Kasumi-1 (cell line): ENCODE measurements around the gene CAPN2.
"Not testable (repeated sequence)": the region's sequence is repeated elsewhere in the genome, so short reads cannot be mapped to it uniquely, and the experiment has no call there.

Source experiments
- DNase-seq, 2 experiments: peaks; one replicate each; lab custom pipeline; 2025; lab: John Stamatoyannopoulos, UW

CAPN2 gene

DNA sequence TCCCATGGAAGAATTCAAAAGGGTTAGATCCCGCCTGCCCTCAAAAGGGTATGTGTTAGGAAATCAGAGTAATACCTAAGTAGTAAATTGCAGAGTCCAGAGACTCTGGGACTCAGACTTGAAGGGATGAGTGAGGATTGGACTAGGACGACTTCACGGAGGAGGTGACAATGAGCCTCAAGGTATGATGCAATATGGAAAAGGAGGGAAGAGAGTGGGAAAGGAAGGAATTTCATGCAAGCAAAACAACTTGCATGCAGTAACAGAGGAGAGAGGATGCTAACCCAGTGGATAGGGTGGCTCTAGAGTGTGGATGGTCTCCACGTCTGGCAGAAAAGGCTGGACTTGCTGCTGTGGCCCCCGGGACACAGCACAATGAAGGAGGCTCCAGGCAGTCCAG is 4.8 kb downstream of the CAPN2 start:
- DNase-seq, result no peak

DNA sequence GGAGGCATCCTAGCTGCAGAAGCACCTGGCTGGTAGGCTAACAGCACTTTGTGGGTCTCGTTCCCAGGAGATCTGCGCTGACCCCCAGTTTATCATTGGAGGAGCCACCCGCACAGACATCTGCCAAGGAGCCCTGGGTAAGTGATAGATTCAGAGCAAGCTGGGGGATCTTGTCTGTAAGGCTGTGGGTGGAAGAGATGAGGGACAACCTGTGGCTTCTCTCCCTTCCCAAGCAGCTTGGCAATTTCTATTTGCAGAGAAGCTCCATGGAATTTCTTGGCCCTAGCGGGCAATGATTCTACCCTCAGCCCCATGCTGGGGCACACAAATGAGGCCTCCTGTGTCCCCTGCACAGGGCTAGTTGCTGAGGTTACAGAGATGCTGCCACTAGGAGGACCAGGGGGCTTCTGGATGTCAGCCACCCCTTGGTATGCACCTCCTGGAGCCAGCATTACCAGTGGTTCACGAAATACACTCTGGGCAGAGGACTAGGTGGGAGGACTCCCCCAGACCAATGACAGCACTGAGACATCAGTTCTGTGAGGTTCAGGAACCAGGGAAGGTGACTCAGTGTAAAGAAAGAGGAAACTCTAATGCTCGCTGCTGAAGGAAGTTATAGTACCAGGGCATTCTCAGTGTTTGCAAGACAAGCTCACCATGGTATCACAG is 5.5 kb downstream of the CAPN2 start:
- peak; percentile 88 to 90 for DNase-seq

DNA sequence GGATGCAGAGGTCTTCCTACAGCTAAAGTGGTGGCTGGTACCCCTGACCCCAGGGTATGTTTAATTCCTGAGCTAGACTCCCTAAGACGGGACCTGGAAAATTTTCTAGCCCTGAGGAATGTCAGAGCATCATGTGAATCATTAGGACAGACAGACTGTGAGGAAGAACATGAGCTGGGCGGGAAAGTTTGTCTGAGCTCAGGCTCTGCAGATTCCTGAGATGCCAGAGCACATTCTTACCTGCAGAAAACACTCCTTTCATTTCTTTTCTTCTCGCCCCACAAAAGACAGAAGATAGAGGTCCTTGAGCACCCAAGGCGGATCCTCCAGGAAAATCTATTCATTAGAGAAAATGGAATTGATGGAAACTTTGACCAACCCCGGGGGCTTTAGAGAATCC is 6.5 kb downstream of the CAPN2 start:
- no peak for DNase-seq

DNA sequence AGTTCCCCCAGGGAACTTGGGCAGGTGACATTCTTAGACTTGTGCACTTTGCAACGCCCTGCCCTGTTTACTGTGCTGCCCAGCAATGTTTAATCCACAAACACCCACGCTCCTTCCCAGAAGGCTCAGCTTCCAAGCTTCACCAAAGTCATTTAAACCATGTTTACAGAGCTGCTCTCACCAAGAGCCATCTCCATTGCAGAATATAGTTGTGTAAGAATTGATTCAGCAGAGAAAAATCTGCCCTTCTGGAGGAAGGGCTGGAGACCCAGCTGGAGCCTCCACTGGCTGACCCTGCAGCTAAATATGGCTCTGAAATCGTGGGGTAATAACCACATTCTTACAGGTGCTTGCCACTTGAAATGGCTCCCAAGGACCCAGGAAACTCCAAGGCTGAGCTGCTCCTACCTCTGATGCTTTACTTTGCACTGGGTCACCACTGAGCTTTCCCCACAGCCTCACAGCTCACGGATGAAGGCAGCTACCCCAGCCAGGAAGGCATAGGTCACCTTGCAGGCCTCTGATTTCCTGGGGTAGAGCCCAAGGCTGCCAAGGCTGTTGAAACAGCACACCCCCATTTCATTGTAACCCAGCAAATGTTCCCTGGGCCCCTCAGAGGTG is 8.7 kb downstream of the CAPN2 start:
- DNase-seq, result no peak

DNA sequence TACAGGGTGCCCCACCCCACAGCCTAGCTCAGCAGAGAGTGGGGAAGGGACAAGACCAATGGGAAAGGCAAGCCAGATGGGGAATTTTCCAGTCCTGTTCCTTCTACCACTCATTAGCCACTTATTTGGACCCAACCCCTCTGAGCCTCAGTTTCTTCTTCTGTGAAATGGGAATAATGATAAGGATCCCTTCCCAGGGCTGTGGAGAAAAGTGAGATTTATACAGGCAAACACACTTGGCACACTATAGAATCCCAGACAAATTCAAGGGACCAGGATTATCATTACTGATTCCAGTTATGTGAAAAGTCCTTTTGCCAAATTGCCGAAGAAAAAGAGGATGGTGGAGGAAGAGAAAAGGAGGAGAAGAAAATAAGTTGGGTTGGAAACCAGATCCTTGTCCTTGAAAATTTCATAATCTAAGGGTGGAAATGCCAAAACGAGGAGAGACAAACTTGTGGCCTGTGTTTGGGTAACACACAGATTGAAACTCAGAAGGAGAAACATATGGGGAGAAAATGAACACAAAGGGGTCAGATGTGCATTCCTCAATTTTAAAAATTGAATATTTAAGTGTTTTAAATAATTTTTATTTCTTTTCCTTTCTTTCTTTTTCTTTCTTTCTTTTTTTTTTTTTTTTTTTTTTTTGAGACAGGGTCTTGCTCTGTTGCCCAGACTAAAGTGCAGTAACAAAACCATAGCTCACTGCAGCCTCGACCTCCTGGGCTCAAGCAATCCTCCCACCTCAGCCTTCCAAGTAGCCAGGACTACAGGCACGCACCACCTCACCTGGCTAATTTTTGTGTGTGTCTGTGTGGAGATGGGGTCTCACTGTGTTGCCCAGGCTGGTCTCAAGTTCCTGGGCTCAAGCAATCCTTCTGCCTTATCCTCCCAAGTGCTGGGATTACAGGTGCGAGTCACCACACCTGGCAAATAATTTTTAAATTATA is 9.6 kb downstream of the CAPN2 start:
- DNase-seq, result no peak

DNA sequence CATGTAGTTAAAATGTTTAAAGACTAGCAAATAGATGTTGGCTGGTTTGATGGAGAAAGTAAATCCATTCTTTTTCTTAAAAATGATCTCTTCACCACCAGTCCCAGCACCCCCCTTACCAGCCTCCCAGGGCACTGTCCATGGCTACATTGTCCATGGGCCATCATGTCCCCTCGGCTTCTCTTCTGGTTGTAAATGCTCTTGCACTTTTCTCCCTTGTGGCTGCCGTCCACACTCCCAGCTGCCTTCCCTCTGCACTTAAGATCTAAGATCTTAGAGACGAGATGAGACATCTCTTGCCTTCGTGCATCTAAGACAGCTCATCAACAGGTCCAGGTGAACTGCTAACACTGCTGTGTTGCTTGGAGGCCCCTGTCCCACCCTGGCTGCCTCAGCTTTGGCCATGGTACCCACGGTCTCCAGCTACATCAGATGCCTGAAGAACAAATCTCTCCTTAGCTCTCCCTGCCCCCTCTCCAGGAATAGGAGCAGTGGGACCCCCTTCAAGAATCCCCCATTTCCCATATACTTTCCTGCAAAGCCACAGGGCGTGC is 11.1 kb downstream of the CAPN2 start:
- no peak for DNase-seq

DNA sequence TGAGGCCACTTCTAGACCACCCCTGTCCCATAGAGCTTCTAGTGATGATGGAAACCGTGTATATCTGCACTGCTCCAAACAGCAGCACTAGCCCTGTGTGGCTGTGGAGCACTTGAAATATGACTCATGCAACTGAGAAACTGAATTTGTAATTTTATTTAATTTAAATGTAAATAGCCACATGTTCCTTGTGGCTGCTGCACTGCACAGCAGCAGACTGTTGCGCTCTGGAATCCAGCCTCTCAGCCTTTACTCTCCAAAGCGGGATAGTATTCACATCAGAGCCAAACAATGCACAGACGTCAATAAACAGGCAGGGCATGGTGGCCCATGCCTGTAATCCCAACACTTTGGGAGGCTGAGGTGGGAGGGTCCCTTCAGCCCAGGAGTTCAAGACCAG is 12.0 kb downstream of the CAPN2 start:
- no peak for DNase-seq

DNA sequence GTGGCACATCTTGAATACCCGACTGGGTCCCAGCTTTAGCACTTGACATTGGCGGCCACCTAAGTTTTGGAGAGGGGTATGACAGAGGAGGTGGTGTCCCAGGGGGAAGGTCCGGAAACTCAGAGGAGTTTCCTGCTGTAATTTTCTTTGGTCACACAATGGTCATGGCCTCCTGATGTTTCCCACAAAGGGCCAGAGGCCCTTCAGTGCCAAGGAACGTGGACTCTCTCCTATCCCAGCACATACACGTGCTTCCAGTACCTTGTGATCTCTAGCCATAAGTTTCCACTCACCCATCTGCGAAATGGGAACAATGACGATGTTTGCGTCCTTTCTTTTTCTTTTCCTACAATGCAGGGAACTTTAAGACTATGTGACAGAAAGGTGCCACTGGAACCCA is 13.2 kb downstream of the CAPN2 start:
- no peak for DNase-seq

DNA sequence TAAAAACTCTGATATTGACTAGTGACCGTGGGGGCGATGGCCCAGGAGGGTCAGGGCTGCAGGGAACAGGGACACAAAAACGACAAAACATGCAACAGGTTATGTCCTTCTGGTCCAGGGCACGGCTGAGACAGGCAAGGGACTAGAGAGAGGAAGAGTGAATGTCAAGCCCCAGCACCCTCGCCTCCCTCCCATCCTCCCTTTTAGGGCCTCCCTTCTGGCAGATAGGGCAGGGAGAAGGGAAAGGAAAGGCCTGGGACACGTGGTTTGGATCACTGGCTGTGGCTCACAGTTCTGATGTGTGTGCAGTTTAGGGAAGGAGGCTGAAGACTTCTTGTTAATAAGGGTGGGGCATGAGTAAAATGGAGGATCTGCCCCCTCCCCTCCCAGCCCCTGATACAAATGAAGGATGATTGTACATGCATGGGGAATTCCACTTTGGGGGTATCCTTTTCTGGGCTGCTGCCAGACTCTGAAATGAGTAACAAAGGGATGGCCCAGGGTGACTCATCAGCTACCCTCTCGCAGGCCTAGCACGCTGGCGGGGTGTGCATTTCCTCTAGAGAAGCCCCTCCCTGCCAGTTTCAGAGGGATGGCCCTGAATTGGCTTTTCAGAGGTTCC is 14.2 kb downstream of the CAPN2 start:
- DNase-seq, result peak; percentile 90 to 93

DNA sequence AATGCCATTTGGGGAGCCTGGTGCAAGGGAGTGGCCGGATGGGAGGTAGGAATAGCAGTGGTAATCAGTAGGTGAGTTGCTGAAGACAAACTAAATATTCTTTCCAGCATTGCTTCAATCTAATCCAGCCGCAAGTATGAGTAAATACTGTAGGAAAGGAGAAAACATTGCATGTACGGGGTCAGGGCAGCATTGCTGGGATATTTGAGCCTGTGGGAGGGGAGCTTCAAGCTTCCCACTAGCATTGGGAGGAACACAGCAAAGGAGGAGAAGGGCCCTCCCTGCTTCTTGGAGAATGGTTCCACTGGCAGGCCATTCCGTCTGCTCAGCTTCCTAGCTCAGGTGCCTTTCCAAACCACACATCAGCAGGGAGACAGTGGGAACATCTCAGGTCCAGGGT is 15.2 kb downstream of the CAPN2 start:
- DNase-seq, result no peak

DNA sequence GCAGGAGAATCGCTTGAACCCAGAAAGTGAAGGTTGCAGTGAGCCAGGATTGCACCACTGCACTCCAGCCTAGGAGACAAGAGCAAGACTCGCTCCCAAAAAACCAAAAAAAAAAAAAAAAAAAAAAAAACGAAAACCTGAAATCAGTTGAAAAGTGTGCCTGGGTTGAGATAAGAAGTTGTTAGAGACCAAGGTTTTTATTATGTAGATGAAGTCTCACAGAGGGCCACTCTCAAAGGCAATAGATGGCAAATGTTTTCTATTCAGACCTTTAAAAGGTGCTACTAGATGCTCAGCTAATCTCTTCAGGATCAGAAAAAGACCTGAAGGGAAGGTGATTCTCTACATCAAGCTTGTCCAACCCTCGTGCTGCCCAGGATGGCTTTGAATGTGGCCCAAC is 17.6 kb downstream of the CAPN2 start:
- no peak for DNase-seq

DNA sequence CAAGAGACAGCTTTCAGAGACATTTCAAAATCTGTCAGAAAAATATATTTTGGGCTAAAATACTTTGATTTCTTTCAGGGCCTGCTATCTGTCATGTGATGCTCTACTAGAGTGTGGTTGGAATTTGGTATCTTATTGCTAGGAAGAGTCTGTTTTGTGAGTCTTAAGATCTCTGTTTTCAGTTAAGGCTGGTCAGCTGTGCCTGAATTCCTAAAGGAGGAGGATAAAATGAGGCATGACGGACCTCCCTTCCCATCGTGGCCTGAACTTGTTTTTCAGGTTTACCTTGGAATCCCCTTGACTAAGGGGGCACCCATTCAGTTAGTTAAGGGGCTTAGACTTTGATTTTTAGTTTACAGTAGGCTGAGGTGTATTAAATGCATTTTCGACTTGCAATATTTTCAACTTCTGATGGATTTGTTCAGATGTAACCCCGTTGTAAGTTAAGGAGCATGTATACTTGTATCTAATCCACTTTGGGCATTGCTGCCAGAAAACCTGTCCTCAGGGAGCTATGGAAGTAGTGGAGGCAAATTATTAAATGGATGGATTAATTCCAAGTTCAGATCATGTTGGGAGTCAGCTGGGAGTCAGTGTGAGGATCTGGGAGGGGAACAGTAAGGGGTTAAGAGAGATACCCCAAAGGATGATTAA is 18.3 kb downstream of the CAPN2 start:
- DNase-seq, result no peak

DNA sequence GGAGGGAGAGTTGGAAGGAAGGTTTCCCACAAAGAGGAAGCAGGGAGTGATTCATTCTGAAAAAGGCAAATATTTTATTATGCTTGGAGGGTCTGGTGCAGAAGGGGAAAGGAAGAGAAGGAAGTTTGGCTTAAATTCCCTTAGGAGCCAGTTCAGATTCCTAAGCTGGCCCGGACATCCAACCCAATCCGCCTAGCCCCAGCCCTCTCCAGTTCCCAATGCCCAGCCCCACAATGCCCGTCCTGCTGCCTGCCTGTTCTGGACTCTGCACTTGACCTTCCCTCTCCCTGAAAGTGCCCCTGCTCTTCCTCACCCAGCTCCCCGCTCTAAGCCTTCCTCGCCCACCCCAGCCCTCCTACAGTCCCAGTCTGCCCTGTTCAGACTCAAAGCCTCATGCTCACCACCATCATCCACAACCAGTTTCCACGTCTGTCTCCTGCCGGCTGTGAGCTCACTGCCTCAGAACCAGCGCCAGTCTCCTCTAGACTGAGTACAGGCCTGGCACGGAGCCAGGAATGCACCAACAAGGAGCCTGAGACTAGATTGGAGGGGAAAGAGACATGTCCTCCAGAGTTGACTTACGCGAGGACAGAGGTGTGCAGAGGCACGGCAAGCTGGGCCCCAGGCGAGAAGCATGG is 18.9 kb downstream of the CAPN2 start:
- DNase-seq, result no peak

DNA sequence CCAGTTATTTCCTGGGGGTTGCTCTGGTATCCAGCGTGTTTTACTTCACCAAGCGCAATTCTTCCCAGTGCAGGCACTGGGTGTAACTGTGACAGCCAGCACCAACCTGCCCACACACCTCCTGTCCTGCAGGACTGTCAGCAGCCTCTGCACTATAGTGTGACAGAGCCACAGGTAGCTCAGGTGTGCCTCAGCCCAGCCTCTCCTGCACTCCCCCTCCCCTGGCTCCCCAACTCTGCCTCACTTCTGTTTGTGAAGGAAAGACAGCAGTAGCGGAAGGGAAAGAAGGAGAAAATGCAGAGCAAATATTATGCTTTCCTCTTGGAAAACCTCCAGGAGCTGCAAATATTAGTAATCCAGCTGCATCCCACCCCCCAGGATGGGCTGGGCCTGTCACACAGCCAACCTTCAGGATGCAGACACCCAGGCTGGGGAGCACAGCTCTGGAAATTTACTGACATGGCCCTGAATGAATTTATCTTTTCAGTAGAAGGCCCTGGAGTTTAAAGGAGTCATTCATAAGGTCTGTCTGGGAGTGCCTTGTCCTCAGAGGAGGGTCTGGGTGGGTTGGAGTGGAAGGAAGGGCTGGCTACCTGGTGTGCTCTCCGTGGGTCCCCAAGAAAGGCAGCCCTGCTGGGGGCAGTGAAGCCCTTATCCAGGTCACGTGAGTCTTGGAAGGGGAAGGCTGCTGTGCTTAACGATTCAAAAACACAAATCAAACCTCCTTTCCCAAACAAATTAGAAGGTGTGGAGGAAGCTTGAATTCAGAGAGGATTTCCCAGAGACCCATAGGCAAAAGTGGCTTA is 20.9 kb downstream of the CAPN2 start:
- no peak for DNase-seq

DNA sequence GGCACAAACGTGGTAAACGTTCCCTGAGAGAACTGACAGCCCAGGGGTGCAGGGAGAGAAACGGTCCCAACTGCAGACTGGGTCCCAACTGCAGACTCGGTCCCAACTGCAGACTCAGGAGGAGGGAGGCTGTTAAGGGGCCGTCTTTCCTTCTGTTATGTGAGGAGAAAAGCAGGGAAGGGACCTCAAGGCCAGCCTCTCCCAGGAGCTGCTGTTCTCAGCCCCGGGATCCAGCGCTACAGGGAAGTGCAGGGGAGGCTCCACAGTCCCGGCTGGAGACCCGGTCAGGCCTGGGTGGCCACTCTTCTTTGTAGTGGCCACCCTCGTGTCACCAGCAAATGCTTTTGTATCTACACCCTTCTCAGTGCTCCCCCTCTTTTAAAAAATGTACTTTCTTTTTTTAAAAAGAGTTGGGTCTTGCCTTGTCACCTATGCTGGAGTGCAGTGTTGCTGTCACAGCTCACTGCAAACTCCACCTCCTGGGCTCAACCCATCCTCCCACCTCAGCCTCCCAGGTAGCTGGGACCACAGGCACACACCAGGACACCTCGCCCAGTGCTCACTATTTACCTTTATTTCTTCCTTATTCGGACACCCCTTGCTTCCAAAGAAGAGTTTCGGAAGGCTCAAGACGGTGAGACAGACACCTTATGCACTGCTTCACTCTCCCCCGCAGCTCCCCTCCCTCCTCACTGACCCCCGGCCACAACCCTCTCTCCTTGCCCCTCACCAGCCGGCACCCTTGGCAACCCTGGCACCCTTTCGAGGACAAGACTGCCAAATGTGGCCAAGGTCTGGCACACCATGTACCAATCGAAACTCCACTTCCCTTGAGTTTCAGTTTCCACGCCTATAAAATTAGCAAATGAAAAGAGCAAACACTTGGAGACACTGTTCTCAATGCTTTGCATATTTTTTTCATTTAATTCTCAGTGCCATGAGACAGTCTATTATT is 21.8 kb downstream of the CAPN2 start:
- DNase-seq, result no peak

DNA sequence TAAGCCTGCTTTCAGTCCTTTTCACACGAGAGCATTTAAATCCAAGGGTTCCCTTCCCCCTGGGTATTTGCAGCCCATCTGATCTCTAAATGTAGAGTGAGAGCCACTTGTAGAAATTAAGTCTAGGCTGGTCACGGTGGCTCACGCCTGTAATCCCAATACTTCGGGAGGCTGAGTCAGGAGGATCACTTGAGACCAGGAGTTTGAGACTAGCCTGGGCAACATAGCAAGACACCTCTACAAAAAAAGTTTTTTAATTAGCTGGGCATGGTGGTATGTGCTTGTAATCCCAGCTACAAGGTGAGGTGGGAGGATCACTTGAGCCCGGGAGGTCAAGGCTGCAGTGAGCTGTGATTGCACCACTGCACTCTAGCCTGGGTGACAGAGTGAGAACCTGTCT is 24.3 kb downstream of the CAPN2 start:
- not testable (repeated sequence) for DNase-seq

DNA sequence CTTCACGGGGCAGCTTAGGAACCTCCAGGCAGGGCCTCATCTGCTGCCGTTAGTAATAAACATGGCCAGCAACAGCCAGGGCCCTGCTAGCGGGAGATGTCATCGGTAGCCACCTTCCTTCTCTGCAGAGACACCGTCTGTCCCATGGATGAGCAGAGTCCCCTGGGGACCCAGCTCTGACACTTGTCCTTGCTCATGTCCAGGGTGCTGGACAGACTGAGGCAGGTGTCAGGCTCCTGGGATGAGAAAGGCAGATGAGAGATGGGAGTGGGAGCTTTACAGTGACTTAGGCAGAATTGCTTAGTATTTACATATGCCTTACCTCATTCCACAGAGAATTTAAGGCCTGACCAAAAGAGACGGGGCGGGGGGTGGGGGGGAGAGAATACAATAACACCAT is 25.0 kb downstream of the CAPN2 start:
- no peak for DNase-seq

DNA sequence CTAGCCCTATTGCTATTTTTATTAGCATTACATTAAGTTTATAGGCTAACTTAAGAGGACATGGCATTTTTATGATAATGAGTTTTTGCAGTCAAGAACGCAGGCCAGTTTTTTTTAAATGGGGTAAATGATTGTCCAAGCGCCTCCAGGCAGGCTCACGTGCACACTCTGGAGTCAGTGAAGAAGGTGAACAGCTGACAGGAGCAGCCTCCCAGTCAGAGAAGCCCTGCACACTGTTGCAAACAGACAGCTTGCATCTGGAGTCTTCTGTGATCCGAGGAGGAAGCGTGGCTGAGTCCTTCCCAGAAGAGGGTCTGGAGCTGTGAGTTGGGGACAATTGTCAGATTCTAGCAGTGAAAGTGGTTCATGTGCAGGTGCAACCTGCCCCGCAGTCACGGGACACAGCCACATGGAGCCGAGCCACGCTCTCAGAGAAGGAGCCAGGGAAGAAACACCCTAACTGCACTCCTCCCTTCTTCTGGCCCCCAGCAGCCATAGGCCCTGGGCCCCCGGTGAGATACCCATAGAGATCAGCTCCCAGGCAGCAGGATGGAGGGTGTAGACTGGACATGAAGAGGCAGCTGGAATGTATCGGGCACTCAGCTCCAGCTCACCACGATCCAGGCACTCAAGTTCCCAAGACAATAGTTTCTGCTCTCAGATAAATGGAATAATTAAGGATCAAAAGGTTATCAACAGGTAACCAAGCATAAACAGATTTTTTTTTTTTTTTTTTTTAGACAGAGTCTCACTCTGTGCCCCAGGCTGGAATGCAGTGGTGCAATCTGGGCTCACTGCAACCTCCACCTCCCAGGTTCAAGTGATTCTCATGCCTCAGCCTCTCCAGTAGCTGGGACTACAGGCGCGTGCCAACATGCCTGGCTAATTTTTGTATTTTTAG is 26.4 kb downstream of the CAPN2 start:
- DNase-seq, result no peak
